Mesendoderm (in vitro differentiated cells): ENCODE results near the gene STRAP.

Experiments
- DNase-seq: peaks from one replicate; pipeline ENCODE4 v3.0.0; 2013
- H2AK5ac ChIP-seq: 2 replicates; pipeline ENCODE4 v1.6.1; 2013; ENCODE audit warnings: low read length, inconsistent platforms
- H2BK120ac ChIP-seq: 2 replicates; pipeline ENCODE4 v1.6.1; 2013; ENCODE audit warnings: low read depth, mild to moderate bottlenecking, low read length, moderate library complexity, mixed read lengths
- H2BK15ac ChIP-seq: replicated peaks from 2 replicates; pipeline ENCODE4 v1.6.1; 2013; ENCODE audit warnings: low read depth, mild to moderate bottlenecking, moderate library complexity
- H2BK5ac ChIP-seq: 2 replicates; pipeline ENCODE4 v1.6.1; 2013; ENCODE audit warnings: low read length, inconsistent platforms
- H3K18ac ChIP-seq: 2 replicates; pipeline ENCODE4 v1.6.1; 2013; ENCODE audit warnings: mild to moderate bottlenecking, low read length, mixed read lengths
- H3K23ac ChIP-seq: one replicate; pipeline ENCODE4 v1.6.1; 2013; ENCODE audit warnings: low read length
- H3K27ac ChIP-seq: 2 replicates; pipeline ENCODE4 v1.5.1; 2013; ENCODE audit warnings: low read depth, mild to moderate bottlenecking, inconsistent platforms, low read length, moderate library complexity
- H3K27me3 ChIP-seq: 2 replicates; pipeline ENCODE4 v1.6.1; 2013; ENCODE audit warnings: low read length, control low read depth, mild to moderate bottlenecking, inconsistent platforms; ENCODE audit not compliant: insufficient read depth, poor library complexity
- H3K36me3 ChIP-seq: 2 replicates; pipeline ENCODE4 v1.6.1; 2013; ENCODE audit warnings: low read length, inconsistent platforms; ENCODE audit not compliant: control insufficient read depth, insufficient read depth
- H3K4ac ChIP-seq: one replicate; pipeline ENCODE4 v1.6.1; 2013; ENCODE audit warnings: low read depth, mild to moderate bottlenecking, low read length, moderate library complexity
- H3K4me1 ChIP-seq: 2 replicates; pipeline ENCODE4 v1.6.1; 2013; ENCODE audit warnings: low read depth, low read length, inconsistent platforms; ENCODE audit not compliant: control insufficient read depth
- H3K4me2 ChIP-seq: 2 replicates; pipeline ENCODE4 v1.6.1; 2013; ENCODE audit warnings: low read length
- H3K4me3 ChIP-seq: 2 replicates; pipeline ENCODE4 v1.5.1; 2013; ENCODE audit warnings: mild to moderate bottlenecking, low read length
- H3K56ac ChIP-seq: one replicate; pipeline ENCODE4 v1.6.1; 2013; ENCODE audit warnings: low read length
- H3K79me1 ChIP-seq: 2 replicates; pipeline ENCODE4 v1.6.1; 2013; ENCODE audit warnings: low read length, inconsistent platforms
- H3K79me2 ChIP-seq: 2 replicates; pipeline ENCODE4 v1.6.1; 2013; ENCODE audit warnings: mild to moderate bottlenecking, low read length; ENCODE audit not compliant: control insufficient read depth, insufficient read depth
- H3K9ac ChIP-seq: 2 replicates; pipeline ENCODE4 v1.6.1; 2013; ENCODE audit warnings: low read length, inconsistent platforms
- H4K5ac ChIP-seq: one replicate; pipeline ENCODE4 v1.6.1; 2013; ENCODE audit warnings: low read length
- H4K8ac ChIP-seq: one replicate; pipeline ENCODE4 v1.6.1; 2013; ENCODE audit warnings: low read depth, mild to moderate bottlenecking, control low read depth, low read length, moderate library complexity
- WGBS: extraction: QIAGEN DNeasy Blood & Tissue Kit; methylation state at CpG from one replicate; pipeline ENCODE4 v1.1.7; 2013; ENCODE audit warnings: low lambda C conversion rate, missing lambda C conversion rate; ENCODE audit not compliant: insufficient coverage; ENCODE audit errors: extremely low coverage; 5-methylcytosine and 5-hydroxymethylcytosine counted together

STRAP gene

DNA sequence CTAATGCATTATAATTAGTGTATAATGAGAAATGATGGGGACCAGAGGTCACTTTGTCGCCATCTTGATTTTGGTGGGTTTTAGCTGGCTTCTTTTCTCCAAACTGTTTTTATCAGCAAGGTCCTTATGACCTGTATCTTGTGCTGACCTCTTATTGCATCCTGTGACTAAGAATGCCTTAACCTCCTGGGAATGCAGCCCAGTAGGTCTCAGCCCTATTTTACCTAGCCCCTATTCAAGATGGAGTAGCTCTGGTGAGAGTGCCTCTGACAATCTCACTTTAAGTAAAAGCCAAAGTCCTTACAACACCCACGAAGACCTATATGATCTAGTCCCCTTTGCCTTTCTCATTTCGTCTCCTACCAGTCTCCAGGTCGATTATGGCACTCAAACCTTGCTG lies 28.3 kb upstream of the STRAP start:
- peak; percentile 27 for DNase-seq
- Histone ChIP-seq H3K23ac (no peak overlapping the region), H4K8ac (no peak overlapping the region), H3K27ac (no peak overlapping the region), H4K5ac (no peak overlapping the region), H3K4me3 (no peak overlapping the region), H2BK5ac (no peak overlapping the region), H3K79me2 (no peaks in the 10 kb centered on the region), H2BK120ac (no peak overlapping the region), H3K4me2 (no peak overlapping the region), H3K27me3 (no peaks in the 10 kb centered on the region), H3K56ac (no peak overlapping the region), H3K4me1 (peaks cover 3% of the 10 kb centered on the region), H3K9ac (no peak overlapping the region), H2AK5ac (no peak overlapping the region), H3K36me3 (no peaks in the 10 kb centered on the region), H3K4ac (no peak overlapping the region), H3K79me1 (no peaks in the 10 kb centered on the region), H2BK15ac (no peak overlapping the region), H3K18ac (peak overlapping the region; percentile 14)
- WGBS: no CpG with 5 or more reads among the region's 4 CpGs

DNA sequence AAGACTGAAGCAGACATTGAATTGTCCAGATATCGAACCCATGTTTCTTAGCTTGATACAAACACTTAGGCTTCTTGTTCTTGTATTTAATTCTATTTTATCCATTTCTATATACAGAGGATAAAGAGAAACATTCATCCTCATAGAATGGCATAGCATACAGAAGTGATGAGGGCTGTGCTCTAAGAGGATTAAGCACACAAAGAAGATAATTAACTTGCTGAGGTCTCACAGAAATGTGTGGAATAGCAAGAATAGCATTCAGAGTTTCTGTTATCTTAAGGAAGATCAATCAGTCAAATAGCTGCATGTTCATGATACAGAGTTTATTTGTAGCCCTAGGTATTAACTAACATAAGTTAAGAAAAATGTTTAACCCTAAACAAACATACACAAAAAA lies 27.3 kb upstream of the STRAP start:
- Histone ChIP-seq H3K79me1 (no peaks in the 10 kb centered on the region), H3K27me3 (no peaks in the 10 kb centered on the region), H3K79me2 (no peaks in the 10 kb centered on the region), H3K23ac (no peak overlapping the region), H3K27ac (no peak overlapping the region), H2BK15ac (no peak overlapping the region), H3K18ac (no peak overlapping the region), H3K36me3 (no peaks in the 10 kb centered on the region), H3K4me2 (no peak overlapping the region), H3K4me1 (peaks cover 3% of the 10 kb centered on the region), H3K9ac (no peak overlapping the region), H3K4me3 (no peak overlapping the region), H2BK120ac (no peak overlapping the region), H4K8ac (no peak overlapping the region), H3K4ac (no peak overlapping the region), H4K5ac (no peak overlapping the region), H2AK5ac (no peak overlapping the region), H2BK5ac (no peak overlapping the region), H3K56ac (no peak overlapping the region)
- WGBS: no CpG with 5 or more reads among the region's 1 CpG
- DNase-seq: peak; percentile 78

- Histone ChIP-seq H3K23ac (no peak overlapping the region), H3K18ac (no peak overlapping the region), H3K36me3 (no peaks in the 10 kb centered on the region), H3K4me3 (no peak overlapping the region), H3K79me2 (no peaks in the 10 kb centered on the region), H3K27ac (no peak overlapping the region), H3K79me1 (no peaks in the 10 kb centered on the region), H2BK15ac (no peak overlapping the region), H3K4ac (no peak overlapping the region), H3K4me2 (no peak overlapping the region), H4K8ac (no peak overlapping the region), H3K9ac (no peak overlapping the region), H3K56ac (no peak overlapping the region), H4K5ac (no peak overlapping the region), H3K27me3 (no peaks in the 10 kb centered on the region), H2BK5ac (no peak overlapping the region), H2BK120ac (no peak overlapping the region), H3K4me1 (peaks cover 3% of the 10 kb centered on the region), H2AK5ac (no peak overlapping the region)
- no CpG with 5 or more reads among the region's 1 CpG for WGBS
- DNase-seq: no peak
These were observed 26.5 kb upstream of the STRAP start for GRCh38 chr12:15855646-15856045.

- Histone ChIP-seq H3K27ac (no peak overlapping the region), H4K5ac (no peak overlapping the region), H3K4me2 (no peak overlapping the region), H2BK120ac (no peak overlapping the region), H2BK15ac (no peak overlapping the region), H3K27me3 (no peaks in the 10 kb centered on the region), H3K36me3 (no peaks in the 10 kb centered on the region), H2BK5ac (no peak overlapping the region), H3K56ac (no peak overlapping the region), H4K8ac (no peak overlapping the region), H3K4me3 (no peak overlapping the region), H3K79me1 (no peaks in the 10 kb centered on the region), H3K79me2 (no peaks in the 10 kb centered on the region), H3K4me1 (peaks cover 3% of the 10 kb centered on the region), H2AK5ac (no peak overlapping the region), H3K23ac (no peak overlapping the region), H3K4ac (no peak overlapping the region), H3K9ac (no peak overlapping the region), H3K18ac (no peak overlapping the region)
- no CpG with 5 or more reads among the region's 8 CpGs for WGBS
- DNase-seq: peak; percentile 64
These were observed 25.8 kb upstream of the STRAP start for GRCh38 chr12:15856097-15856982.

- WGBS: no CpG with 5 or more reads among the region's 2 CpGs
These were observed 23.8 kb upstream of the STRAP start for GRCh38 chr12:15858353-15858752.

DNA sequence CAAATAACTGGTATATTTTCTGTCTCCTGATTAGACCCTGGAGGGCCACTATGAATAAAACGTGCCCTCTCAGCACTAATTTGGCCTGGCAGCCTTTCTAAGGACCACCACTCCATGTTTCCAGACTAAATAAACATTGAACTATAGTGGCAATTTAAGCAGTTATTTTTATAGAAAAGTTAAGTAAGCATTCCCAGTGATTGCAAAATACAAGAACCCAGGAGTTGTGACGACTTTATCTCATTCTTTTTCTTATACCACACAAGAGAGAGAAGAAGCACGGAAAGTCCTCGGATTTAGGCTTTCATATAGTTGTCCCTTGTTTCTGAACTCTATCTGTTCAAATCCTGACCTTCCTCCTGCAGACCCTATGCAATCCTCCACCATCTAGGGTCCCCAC lies 23.1 kb upstream of the STRAP start:
- WGBS: no CpG with 5 or more reads among the region's 4 CpGs
- Histone ChIP-seq H3K79me2 (no peaks in the 10 kb centered on the region), H3K4me3 (no peak overlapping the region), H3K4me1 (no peaks in the 10 kb centered on the region), H3K9ac (no peak overlapping the region), H2BK120ac (no peak overlapping the region), H3K79me1 (no peaks in the 10 kb centered on the region), H2BK5ac (no peak overlapping the region), H3K36me3 (no peaks in the 10 kb centered on the region), H4K8ac (no peak overlapping the region), H4K5ac (no peak overlapping the region), H3K4ac (no peak overlapping the region), H3K18ac (no peak overlapping the region), H3K56ac (no peak overlapping the region), H3K27ac (no peak overlapping the region), H2BK15ac (no peak overlapping the region), H3K4me2 (no peak overlapping the region), H2AK5ac (no peak overlapping the region), H3K23ac (no peak overlapping the region), H3K27me3 (no peaks in the 10 kb centered on the region)
- no peak for DNase-seq

More at GRCh38 chr12:15858353-15858752, 23.8 kb upstream of the STRAP start:
- Histone ChIP-seq H3K4me2 (no peak overlapping the region), H3K36me3 (no peaks in the 10 kb centered on the region), H3K79me1 (no peaks in the 10 kb centered on the region), H2BK15ac (no peak overlapping the region), H3K4me3 (no peak overlapping the region), H3K23ac (no peak overlapping the region), H3K79me2 (no peaks in the 10 kb centered on the region), H3K9ac (no peak overlapping the region), H3K18ac (no peak overlapping the region), H4K5ac (no peak overlapping the region), H3K56ac (no peak overlapping the region), H3K27ac (no peak overlapping the region), H4K8ac (no peak overlapping the region), H2BK5ac (no peak overlapping the region), H3K4ac (no peak overlapping the region), H2BK120ac (no peak overlapping the region), H2AK5ac (no peak overlapping the region), H3K4me1 (no peaks in the 10 kb centered on the region), H3K27me3 (no peaks in the 10 kb centered on the region)
- DNase-seq: peak; percentile 47
